HL-60 (cell line): ENCODE measurements around the gene TBC1D1.

Source experiments
- GABPA ChIP-seq: IDR thresholded peaks from 2 replicates; pipeline ENCODE4 v1.6.1; 2012; ENCODE audit warnings: low read depth
- POLR2AphosphoS5 ChIP-seq: IDR thresholded peaks from 2 replicates; pipeline ENCODE4 v1.6.1; 2012; ENCODE audit warnings: low read depth
- TF ChIP-seq, protein P1 (sequence below): IDR thresholded peaks from one replicate; pipeline ENCODE4 v1.5.1; 2011; ENCODE audit warnings: low read length, control low read depth, inconsistent platforms; ENCODE audit not compliant: insufficient read depth
- TF ChIP-seq, protein P2 (sequence below): IDR thresholded peaks from 2 replicates; pipeline ENCODE4 v1.6.1; 2012; ENCODE audit warnings: low read depth; ENCODE audit not compliant: insufficient replicate concordance

GRCh38 chr4:38166082-38166481 is 275.2 kb downstream of the TBC1D1 start:
- TF ChIP-seq, protein P1, sequence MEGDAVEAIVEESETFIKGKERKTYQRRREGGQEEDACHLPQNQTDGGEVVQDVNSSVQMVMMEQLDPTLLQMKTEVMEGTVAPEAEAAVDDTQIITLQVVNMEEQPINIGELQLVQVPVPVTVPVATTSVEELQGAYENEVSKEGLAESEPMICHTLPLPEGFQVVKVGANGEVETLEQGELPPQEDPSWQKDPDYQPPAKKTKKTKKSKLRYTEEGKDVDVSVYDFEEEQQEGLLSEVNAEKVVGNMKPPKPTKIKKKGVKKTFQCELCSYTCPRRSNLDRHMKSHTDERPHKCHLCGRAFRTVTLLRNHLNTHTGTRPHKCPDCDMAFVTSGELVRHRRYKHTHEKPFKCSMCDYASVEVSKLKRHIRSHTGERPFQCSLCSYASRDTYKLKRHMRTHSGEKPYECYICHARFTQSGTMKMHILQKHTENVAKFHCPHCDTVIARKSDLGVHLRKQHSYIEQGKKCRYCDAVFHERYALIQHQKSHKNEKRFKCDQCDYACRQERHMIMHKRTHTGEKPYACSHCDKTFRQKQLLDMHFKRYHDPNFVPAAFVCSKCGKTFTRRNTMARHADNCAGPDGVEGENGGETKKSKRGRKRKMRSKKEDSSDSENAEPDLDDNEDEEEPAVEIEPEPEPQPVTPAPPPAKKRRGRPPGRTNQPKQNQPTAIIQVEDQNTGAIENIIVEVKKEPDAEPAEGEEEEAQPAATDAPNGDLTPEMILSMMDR, result peak; percentile 17
- TF ChIP-seq POLR2AphosphoS5 (no peak), GABPA (no peak)
- TF ChIP-seq, protein P2, sequence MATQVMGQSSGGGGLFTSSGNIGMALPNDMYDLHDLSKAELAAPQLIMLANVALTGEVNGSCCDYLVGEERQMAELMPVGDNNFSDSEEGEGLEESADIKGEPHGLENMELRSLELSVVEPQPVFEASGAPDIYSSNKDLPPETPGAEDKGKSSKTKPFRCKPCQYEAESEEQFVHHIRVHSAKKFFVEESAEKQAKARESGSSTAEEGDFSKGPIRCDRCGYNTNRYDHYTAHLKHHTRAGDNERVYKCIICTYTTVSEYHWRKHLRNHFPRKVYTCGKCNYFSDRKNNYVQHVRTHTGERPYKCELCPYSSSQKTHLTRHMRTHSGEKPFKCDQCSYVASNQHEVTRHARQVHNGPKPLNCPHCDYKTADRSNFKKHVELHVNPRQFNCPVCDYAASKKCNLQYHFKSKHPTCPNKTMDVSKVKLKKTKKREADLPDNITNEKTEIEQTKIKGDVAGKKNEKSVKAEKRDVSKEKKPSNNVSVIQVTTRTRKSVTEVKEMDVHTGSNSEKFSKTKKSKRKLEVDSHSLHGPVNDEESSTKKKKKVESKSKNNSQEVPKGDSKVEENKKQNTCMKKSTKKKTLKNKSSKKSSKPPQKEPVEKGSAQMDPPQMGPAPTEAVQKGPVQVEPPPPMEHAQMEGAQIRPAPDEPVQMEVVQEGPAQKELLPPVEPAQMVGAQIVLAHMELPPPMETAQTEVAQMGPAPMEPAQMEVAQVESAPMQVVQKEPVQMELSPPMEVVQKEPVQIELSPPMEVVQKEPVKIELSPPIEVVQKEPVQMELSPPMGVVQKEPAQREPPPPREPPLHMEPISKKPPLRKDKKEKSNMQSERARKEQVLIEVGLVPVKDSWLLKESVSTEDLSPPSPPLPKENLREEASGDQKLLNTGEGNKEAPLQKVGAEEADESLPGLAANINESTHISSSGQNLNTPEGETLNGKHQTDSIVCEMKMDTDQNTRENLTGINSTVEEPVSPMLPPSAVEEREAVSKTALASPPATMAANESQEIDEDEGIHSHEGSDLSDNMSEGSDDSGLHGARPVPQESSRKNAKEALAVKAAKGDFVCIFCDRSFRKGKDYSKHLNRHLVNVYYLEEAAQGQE, result no peak
